ENCODE results near the gene PGR.
"Not testable (repeated sequence)": the region's sequence is repeated elsewhere in the genome, so short reads cannot be mapped to it uniquely, and the experiment has no call there.

Gene PGR

GRCh38 chr11:101063706-101064105 is 65.9 kb downstream of the PGR start:
- no peak for DNase-seq

GRCh38 chr11:101061606-101062005 is 68.0 kb downstream of the PGR start:
- DNase-seq: no peak

GRCh38 chr11:101059331-101059730 is 70.3 kb downstream of the PGR start:
- DNase-seq: no peak

- DNase-seq: no peak
Measured at GRCh38 chr11:101053492-101053891, 76.1 kb downstream of the PGR start.

- no peak for DNase-seq
Measured at GRCh38 chr11:101051677-101052076, 77.9 kb downstream of the PGR start.

- no peak for DNase-seq
Measured at GRCh38 chr11:101049813-101050212, 79.8 kb downstream of the PGR start.

GRCh38 chr11:101049123-101049522 is 80.5 kb downstream of the PGR start:
- DNase-seq: no peak

GRCh38 chr11:101048479-101048878 is 81.1 kb downstream of the PGR start:
- DNase-seq: no peak

GRCh38 chr11:101046947-101047346 is 82.7 kb downstream of the PGR start:
- no peak for DNase-seq

GRCh38 chr11:101045415-101045814 is 84.2 kb downstream of the PGR start:
- DNase-seq: no peak

GRCh38 chr11:101043940-101044339 is 85.7 kb downstream of the PGR start:
- DNase-seq: no peak

GRCh38 chr11:101035872-101036271 is 93.7 kb downstream of the PGR start:
- DNase-seq: no peak

GRCh38 chr11:101034076-101034475 is 95.5 kb downstream of the PGR start:
- DNase-seq: peak in 3 of 14 donors; percentile 0 to 1 (median 1)

- DNase-seq: no peak
Measured at GRCh38 chr11:101032991-101033390, 96.6 kb downstream of the PGR start.

- DNase-seq: no peak
Measured at GRCh38 chr11:101031713-101032112, 97.9 kb downstream of the PGR start.

GRCh38 chr11:101030692-101031091 is 98.9 kb downstream of the PGR start:
- DNase-seq: no peak

- no peak for DNase-seq
Measured at GRCh38 chr11:101030015-101030414, 99.6 kb downstream of the PGR start.

GRCh38 chr11:101028644-101029043 is 101.0 kb downstream of the PGR start:
- DNase-seq: no peak

- DNase-seq: no peak
Measured at GRCh38 chr11:101022256-101022655, 107.4 kb downstream of the PGR start.

- DNase-seq: no peak
Measured at GRCh38 chr11:101019870-101020269, 109.7 kb downstream of the PGR start.

GRCh38 chr11:101014600-101015285 is 114.9 kb downstream of the PGR start:
- no peak for DNase-seq

GRCh38 chr11:101013702-101014101 is 115.9 kb downstream of the PGR start:
- DNase-seq: not testable (repeated sequence)

GRCh38 chr11:101011881-101012280 is 117.7 kb downstream of the PGR start:
- no peak for DNase-seq

- DNase-seq: no peak
Measured at GRCh38 chr11:101010899-101011298, 118.7 kb downstream of the PGR start.

GRCh38 chr11:101009690-101010055 is 119.9 kb downstream of the PGR start:
- DNase-seq: no peak

Measured in C1 segment of cervical spinal cord (tissue), 14 donors.